Fibroblast of skin of left quadriceps (primary cell): ENCODE results near the gene TP53.
"Not testable (repeated sequence)": the region's sequence is repeated elsewhere in the genome, so short reads cannot be mapped to it uniquely, and the experiment has no call there.

Source experiments
- DNase-seq, 2 experiments: peaks; one replicate each; pipeline ENCODE4 v3.0.0-alpha.2; 2013; ENCODE audit warnings: low read depth in 2 of 2

TP53 gene

DNA sequence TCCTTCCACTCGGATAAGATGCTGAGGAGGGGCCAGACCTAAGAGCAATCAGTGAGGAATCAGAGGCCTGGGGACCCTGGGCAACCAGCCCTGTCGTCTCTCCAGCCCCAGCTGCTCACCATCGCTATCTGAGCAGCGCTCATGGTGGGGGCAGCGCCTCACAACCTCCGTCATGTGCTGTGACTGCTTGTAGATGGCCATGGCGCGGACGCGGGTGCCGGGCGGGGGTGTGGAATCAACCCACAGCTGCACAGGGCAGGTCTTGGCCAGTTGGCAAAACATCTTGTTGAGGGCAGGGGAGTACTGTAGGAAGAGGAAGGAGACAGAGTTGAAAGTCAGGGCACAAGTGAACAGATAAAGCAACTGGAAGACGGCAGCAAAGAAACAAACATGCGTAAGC, 12.4 kb downstream of the TP53 start:
- DNase-seq = no peak

DNA sequence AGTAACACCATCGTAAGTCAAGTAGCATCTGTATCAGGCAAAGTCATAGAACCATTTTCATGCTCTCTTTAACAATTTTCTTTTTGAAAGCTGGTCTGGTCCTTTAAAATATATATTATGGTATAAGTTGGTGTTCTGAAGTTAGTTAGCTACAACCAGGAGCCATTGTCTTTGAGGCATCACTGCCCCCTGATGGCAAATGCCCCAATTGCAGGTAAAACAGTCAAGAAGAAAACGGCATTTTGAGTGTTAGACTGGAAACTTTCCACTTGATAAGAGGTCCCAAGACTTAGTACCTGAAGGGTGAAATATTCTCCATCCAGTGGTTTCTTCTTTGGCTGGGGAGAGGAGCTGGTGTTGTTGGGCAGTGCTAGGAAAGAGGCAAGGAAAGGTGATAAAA, 14.1 kb downstream of the TP53 start:
- DNase-seq = no peak

DNA sequence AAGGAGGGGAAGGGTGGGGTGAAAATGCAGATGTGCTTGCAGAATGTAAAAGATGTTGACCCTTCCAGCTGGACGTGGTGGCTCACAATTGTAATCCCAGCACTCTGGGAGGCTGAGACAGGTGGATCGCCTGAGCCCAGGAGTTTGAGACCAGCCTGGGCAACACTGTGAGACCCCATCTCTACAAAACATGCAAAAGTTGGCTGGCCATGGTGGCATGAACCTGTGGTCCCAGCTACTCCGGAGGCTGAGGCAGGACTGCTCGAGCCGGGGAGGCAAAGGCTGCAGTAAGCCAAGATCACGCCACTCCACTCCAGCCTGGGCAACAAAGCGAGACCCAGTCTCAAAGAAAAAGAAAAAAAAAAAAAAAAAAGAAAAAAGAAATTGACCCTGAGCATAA, 18.8 kb downstream of the TP53 start:
- no peak for DNase-seq

DNA sequence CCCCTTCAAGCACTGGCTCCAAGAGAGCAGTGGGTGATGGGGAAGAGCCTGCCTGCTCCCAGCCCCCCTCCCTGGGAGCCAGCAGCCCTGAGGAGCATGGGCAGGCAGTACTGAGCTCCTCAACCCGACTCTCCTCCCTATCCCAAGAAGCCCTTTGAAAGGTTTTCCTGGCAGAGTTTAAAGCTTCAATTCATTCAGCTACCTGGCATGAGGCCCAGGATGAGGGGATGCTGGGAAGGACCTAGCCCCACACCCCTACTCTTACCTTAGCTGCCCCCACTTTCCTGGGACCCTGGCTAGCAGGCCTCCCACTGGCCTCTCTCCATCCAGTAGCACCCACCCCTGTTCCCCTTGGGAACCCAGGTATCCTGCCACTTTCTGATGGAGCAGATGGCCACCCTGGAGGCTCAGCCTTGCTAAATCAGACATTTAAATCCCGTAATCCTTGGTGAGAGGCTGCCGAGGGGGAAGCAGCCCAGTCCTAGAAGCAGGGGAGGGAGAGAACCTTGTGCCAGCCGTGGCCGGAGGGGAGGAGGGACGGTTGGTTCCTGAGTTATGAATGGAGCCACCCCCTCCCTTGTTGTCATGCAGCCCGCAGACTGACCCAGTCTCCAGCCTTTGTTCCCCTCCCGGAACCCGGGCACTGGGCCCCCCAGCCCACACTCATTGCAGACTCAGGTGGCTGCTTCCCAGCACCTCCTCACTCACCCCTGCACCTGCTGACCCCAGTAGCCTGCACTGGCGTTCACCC, 19.5 kb downstream of the TP53 start:
- DNase-seq = no peak

DNA sequence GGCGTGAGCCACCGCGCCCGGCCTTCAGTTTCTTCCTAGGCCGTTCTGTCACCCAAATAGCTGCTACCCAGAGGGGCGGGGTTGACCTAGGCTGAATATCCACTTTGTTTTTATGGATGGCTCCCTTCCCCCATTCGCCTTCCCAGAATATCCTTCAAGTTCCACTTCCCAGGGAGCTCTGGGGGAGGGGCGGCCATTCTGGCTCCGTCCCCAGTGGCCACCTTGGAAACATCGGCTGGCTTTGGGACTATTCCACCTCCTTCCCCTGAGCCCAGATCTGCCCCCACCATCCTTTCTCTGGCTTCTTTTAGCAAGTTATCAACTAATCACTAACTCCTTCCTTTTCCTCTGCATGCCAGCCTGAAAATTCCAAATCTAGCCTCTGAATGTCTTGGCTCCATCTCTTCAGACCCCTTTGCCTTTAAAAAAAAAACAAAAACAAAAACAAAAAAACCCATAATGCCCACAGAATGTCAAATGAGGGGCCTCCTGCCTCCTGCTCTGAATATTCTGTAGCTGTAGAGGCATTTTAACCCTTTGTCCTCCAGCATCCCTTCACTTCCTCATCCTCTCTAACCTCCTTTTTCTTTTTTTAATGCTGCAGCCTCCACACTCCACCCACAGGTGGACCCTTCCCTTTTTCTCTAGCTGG, 30.2 kb downstream of the TP53 start:
- no peak for DNase-seq

DNA sequence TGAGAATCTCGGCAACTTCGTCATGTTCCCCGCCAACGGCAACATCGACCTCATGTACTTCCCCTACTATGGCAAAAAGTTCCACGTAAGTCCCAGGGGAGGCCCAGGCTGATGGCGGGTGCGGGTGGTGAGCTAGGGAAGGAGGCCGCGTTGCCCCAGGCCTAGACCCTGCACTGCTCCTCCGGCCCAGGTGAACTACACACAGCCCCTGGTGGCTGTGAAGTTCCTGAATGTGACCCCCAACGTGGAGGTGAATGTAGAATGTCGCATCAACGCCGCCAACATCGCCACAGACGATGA, 31.8 kb downstream of the TP53 start:
- DNase-seq = no peak

DNA sequence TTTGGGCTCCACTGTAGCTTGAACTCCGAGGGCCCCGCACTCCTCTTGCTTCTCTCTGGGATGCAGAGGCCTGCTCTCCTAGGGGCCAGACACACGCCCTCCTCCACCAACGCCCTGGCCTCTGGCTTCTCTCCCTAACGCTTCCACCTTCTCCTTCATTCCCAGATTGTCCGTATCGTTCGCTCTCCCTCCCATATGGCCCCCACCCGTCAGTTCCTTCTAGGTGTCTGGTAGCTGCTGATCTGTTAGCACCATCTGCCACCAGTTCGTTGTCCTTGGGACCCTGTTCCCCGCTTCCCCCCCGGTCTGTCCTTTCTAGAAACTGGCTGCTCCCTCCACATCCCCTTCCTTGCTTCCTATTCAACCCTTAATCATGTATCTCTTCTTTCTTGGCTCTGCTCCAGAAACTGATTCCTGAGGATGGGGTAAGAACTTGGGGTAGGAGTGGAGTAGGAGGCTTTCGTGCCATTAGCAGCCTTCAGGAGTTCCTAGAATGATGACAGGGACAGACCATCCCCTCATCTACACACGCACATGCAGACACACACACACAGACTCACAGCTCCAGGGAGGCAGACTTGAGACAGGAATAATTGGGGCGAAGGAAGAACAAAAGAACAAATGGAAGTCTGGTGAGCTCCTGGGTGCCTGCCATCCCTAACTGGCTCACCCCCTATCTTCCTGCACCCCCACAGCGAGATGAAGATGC, 32.3 kb downstream of the TP53 start:
- no peak for DNase-seq

DNA sequence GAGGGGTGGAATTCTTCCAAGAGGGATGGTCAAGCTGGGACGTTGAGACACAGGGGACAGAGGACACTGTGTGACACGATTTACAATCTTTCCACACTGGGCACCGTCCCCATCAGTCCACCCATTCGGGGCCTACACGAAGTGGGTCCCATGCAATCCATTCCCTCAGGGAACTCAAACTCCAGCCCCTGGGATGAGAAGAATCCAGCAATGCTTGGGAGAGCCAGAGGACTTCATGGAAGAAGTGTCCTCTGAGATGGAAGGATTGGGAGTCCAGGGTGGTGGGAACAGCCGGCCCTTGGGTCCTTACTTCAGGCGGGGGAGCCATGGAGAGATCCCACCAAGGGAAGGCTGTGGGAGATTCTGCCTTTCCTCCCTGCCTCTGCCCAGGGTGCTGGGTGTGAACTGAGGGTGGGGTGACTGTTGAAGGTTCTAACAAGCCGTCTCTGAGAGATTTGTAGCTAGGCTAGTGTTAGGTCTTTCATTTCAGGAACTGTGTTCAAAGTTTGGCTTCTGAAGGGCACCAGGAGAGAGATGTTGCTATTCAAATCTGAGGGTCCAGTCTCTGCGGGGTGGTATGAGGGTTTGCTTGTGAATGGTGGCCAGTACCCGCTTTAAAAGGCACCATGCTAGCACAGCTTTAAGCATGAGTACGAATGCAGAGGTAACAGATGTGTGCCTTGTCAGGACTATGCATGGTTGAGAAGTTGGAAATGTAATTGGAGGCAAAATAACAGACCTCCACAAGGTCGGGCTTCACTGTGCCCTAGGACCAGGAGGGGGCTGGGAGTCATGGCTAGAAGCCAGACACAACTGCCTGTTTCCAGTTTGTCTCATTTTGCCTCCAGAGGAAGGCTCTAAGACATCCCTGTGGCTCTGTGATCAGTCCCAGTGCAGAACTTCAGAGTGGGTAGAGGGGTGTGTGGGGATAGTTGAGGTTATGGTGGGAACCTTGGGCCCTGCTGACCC, 34.6 kb downstream of the TP53 start:
- no peak for DNase-seq

DNA sequence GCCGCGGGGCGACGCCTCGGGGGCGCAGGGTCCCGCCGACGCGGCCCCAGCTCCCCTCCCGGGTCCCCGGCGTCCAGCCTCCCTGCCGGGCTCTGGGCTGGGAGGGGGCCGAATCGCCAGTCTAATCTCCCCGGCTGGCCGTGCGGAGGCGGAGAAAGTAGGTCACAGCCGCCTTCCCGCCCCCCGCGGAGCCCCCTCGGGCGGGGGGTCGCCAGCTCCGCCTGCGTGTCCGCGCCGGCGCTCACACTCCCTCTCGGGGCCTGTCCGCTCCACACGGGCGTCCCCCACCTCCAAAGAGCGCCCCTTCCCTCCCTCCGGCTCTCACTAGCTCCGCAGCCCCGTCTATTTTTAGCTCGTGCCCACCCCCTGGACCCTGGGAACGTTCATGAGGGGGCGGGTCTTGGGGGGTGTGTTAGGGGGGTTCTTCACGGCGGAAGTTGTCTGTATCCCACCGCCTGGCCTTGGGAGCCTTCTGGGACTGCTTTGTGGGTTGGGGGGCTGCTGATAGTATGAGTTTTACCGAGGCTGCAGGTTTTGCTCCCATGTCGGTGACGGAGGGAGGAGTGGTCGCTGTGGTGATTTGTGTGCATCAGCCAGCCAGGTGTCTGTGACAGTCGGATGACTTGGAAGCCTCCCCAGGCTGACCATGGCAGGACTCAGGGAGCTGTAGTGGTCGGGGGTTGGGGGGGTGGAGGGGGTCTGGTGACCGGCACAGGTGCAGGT, 35.5 kb downstream of the TP53 start:
- no peak for DNase-seq

DNA sequence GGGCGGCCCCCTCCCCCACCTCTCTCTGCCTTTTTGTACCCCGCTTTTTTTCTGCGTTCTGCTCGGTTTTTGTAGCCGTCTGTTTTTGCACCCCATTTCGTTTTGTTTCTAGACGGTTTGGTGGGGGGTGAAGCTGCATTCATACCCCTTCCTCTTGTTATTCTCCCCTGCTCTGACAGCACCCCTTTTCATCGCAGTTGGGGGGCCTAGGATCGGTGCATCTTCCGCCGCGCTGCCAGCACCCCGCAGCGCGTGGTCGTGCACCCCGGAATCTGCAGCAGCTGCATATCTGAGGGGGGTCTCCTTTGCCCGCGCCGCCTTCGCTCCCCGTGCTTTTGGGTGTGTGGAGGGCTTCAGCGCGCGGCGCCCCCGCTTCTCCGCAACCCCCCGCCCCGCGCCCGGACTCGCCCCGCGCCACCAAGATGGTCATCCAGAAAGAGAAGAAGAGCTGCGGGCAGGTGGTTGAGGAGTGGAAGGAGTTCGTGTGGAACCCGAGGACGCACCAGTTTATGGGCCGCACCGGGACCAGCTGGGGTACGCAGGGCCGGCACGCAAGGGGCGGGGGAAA, 36.1 kb downstream of the TP53 start:
- DNase-seq = no peak

DNA sequence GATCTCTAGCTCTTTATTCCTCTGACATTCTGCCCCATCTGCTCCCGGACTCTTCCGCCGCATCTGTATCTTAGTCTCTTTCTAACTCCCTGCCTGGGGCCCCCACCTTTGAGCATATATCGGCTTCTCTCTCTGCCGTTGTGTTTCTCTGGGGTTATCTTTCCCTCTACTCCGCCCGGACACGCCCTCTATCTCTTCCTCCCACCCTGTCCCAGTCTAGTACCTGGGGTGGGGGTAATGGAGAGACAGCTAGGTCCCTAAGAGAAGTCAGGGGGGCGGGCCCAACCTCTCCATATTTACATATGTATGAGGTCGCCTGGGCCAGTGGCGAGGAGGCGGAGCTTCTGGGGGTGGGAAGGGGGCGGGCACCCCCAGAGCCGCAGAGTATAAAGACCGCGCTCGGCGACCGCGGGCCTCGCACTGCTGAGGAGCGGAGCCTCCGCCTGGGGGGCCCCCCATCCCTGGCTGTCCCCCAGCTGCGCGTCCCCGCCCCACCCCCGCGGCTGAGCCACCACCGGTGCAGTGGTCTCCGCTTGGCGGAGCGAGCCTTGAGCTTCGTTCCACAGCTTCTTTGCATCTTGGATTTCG, 36.7 kb downstream of the TP53 start, which contains the start of gene ATP1B2:
Gene ATP1B2, plus strand, starts transcription at position 418 of the 588 bp plus-strand sequence. CDS start 593 bp downstream, outside the sequence.
- no peak for DNase-seq

DNA sequence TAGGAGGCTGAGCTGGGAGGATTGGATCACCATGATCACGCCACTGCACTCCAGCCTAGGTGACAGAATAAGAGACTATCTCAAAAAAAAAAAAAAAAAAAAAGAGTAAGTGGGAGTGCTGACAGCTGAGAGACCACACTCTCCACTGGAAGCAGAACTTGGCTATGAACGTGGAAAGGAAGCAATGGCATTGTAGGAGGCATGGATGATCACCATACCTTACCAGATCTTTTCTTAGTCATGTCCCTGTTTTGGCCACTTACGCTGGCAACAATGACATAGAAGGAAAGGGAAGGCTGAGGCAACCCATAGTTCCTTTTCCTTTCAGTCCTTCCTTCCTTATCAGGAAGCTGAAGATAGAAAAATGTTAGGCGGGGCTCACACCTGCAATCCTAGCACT, 40.3 kb downstream of the TP53 start:
- no peak for DNase-seq

DNA sequence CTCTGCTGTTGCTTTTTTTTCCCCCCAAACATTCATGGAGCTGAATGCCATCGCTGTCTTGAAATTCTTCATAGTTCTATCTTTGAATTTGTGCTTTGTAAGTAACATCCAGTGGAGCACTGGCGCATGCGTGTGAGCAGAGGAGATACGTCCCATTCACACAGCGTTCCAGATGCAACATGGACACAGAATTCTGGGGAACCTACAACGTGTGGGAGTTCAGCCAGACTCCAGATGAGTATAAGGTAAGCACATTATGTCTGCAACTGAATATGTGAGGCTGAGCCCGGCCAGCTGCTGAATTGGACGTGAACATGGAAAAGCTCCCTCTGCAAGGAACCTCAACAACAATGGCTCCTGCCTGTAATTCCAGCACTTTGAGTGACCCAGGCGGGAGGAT, 40.8 kb downstream of the TP53 start:
- no peak for DNase-seq

DNA sequence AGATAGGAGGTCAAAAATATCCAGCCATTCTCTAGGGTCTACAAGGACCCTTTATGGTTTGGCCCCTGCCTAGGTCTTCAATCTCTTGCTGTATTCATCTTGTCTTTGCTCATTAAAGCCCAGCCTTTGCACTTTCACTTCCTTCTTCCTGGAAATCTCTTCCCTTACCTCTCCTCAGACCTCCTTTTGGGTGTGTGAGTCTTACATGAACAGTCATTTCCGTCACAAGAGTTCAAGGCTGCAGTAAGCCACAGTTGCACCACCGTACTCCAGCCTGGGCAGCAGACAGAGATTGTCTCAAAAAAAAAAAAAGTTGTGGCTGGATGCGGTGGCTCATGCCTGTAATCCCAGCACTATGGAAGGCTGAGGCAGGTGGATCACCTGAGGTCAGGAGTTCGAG, 42.5 kb downstream of the TP53 start:
- no peak for DNase-seq

DNA sequence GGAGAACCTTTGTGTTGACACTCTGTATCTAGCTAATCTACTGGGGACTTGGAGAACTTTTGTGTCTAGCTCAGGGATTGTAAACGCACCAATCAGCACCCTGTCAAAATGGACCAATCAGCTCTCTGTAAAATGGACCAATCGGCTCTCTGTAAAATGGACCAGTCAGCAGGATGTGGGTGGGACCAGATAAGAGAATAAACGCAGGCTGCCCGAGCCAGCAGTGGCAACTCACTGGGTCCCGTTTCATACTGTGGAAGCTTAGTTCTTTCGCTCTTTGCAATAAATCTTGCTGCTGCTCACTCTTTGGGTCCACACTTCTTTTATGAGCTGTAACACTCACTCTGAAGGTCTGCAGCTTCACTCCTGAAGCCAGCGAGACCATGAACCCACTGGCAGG, 45.7 kb downstream of the TP53 start:
- DNase-seq = not testable (repeated sequence)

DNA sequence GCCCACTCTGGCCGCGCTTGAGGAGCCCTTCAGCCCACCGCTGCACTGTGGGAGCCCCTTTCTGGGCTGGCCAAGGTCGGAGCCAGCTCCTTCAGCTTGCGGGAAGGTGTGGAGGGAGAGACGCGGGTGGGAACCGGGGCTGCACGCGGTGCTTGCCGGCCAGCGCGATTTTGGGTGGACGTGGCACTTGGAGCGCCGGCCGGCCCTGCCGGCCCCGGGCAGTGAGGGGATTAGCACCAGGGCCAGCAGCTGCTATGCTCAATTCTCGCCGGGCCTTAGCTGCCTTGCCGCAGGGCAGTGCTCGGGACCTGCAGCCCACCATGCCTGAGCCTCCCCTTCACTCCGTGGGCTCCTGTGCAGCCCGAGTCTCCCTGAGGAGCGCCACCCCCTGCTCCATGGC, 46.5 kb downstream of the TP53 start:
- no peak for DNase-seq

DNA sequence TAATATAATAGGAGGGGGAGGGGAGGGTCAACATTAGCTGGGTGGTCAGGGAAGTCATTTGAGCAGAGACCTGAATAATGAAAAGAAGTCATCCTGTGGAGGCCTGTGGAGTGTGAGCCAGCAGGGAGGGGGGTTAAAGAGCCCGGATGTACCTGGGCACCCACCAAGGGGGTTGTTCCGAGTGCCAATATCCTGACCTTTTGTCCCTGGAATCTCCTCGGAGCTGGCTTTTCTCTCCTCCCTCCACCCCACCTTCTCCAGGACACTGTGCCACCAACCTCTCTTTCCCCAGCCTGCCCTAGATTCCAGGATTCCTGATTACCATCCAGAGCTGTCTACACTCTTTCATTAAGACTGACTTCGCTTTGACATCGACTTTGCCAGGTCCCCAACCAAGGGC, 51.1 kb downstream of the TP53 start:
- DNase-seq = no peak

DNA sequence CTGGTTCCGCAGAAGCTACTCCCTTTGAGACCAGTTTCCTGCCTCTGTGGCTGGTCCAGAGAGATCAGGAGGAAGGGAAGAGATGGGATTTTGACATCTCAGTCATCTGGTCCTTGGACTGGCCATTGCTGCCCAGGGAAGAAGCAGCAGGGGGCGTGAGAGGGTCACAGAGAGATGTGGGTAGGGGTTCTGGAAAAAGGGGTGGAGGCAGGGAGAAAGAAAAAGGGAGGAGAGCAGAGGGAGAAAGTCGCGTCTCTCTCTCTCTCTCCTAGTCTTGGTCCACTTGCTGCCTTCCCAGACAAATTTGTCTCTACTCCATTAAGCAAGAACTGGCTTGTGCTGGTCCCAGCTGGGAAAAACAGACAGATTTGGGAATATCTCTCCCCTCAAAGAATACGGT, 52.9 kb downstream of the TP53 start:
- DNase-seq = no peak

DNA sequence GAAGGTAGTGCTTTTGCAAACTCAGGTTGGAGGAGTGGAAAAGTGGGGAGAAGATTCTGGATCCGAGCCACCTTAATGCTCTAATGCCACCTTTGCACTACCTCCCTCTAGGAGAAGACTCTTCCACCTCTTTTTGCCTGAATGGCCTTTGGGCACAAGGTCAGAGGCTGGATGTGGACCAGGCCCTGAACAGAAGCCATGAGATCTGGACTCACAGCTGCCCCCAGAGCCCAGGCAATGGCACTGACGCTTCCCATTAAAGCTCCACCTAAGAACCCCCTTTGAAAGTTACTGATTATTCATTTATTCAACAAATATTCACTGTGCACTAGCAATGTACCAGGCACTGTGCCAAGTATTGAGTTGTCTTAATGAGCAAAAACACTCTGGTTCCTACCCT, 54.2 kb downstream of the TP53 start:
- DNase-seq = no peak

DNA sequence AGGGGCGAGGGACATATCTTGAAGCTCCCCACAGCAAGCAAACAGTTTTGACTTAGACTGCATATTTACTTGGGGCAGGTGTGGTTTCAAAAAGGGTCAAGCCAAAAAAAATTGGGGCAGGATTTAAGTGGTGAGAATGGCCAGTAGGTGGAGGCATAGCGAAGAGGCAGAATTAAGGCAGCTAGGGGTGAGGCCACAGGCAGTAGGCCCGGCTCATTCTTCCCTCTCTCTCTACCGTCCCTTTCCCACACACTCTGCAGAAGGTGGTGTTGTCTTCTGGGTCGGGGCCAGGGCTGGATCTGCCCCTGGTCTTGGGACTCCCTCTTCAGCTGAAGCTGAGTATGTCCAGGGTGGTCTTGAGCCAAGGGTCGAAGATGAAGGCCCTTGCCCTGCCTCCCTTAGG, 54.8 kb downstream of the TP53 start:
- no peak for DNase-seq
